Epidermal melanocyte (primary cell): Measurements from ENCODE around the gene OVCA2.

ENCODE experiments used
- DNase-seq: peaks from one replicate; pipeline ENCODE4 v3.0.0; 2011; ENCODE audit warnings: low spot score; ENCODE audit not compliant: insufficient read length

Gene OVCA2

GRCh38 chr17:2034157-2034556 is 7.7 kb upstream of the OVCA2 start:
- no peak for DNase-seq

- no peak for DNase-seq
Measured at GRCh38 chr17:2034806-2035540, 6.8 kb upstream of the OVCA2 start.

GRCh38 chr17:2035541-2036488 is 6.0 kb upstream of the OVCA2 start:
- DNase-seq: no peak

- no peak for DNase-seq
Measured at GRCh38 chr17:2037155-2037554, 4.7 kb upstream of the OVCA2 start.

GRCh38 chr17:2040219-2040827 is 1.5 kb upstream of the OVCA2 start:
- no peak for DNase-seq

- no peak for DNase-seq
Measured at GRCh38 chr17:2040942-2041560, 771 bp upstream of the OVCA2 start.

GRCh38 chr17:2042390-2042847 is 597 bp downstream of the OVCA2 start:
- DNase-seq: no peak

- no peak for DNase-seq
Measured at GRCh38 chr17:2042933-2043332, 1.1 kb downstream of the OVCA2 start.

GRCh38 chr17:2043785-2044184 is 2.0 kb downstream of the OVCA2 start:
- DNase-seq: no peak

GRCh38 chr17:2044263-2044894 is 2.6 kb downstream of the OVCA2 start:
- DNase-seq: no peak

GRCh38 chr17:2047590-2047989 is 5.8 kb downstream of the OVCA2 start:
- no peak for DNase-seq

- DNase-seq: no peak
Measured at GRCh38 chr17:2048805-2049204, 7.0 kb downstream of the OVCA2 start.

- peak; percentile 76 for DNase-seq
Measured at GRCh38 chr17:2049333-2050299, 7.8 kb downstream of the OVCA2 start.

GRCh38 chr17:2050300-2051060 is 8.7 kb downstream of the OVCA2 start:
- peak; percentile 69 for DNase-seq

- no peak for DNase-seq
Measured at GRCh38 chr17:2051061-2051932, 9.5 kb downstream of the OVCA2 start.

- no peak for DNase-seq
Measured at GRCh38 chr17:2051933-2052559, 10.2 kb downstream of the OVCA2 start.

GRCh38 chr17:2053380-2054261 is 11.8 kb downstream of the OVCA2 start:
- no peak for DNase-seq
